SK-MEL-5 (cell line): ENCODE data around the gene FBRSL1. TPM values are rescaled to one million over a fixed set of nuclear protein-coding genes. Genes with fewer than 3 reads are reported as not detected.
"Not testable (repeated sequence)": the region's sequence is repeated elsewhere in the genome, so short reads cannot be mapped to it uniquely, and the experiment has no call there.

ENCODE experiments used
- DNase-seq: peaks from one replicate; pipeline ENCODE4 v3.0.0-alpha.2; 2016; ENCODE audit warnings: low read depth, low spot score
- in situ Hi-C: cut with HindIII; loops from 2 replicates; pipeline ENCODE4 v1.10.0; 2016; ENCODE audit warnings: low sequenced_read_pairs, high pct_unique_total_duplicates, low pct_unique_long_range_greater_than_20kb
- total RNA-seq: library from RNA; depleted of rRNA; stranded (reverse); fragments of >200 nt; shearing (Covaris generic); gene quantifications from 2 replicates; pipeline ENCODE4 v1.2.3, GENCODE V29; 2014

The FBRSL1 gene
- total RNA-seq, 1 experiment from 2014 or later = 4.1 TPM

- DNase-seq = no peak
- in situ Hi-C loops = no loop called here
Measured at GRCh38 chr12:132451836-132452195, 38.1 kb upstream of the FBRSL1 start.

GRCh38 chr12:132452596-132453350 lies 37.2 kb upstream of the FBRSL1 start:
- in situ Hi-C loops = no loop called here
- no peak for DNase-seq

GRCh38 chr12:132453361-132454192 lies 36.4 kb upstream of the FBRSL1 start:
- in situ Hi-C loops = no loop called here
- no peak for DNase-seq

GRCh38 chr12:132454193-132454932 lies 35.6 kb upstream of the FBRSL1 start:
- DNase-seq = no peak

GRCh38 chr12:132454933-132455418 lies 35.0 kb upstream of the FBRSL1 start:
- in situ Hi-C loops = no loop called here
- DNase-seq = no peak

More at GRCh38 chr12:132454193-132454932, 35.6 kb upstream of the FBRSL1 start:
- in situ Hi-C loops = no loop called here

GRCh38 chr12:132455565-132455964 lies 34.4 kb upstream of the FBRSL1 start:
- DNase-seq = no peak
- in situ Hi-C loops = no loop called here

GRCh38 chr12:132456186-132456943 lies 33.6 kb upstream of the FBRSL1 start:
- in situ Hi-C loops = no loop called here
- DNase-seq = no peak

- no peak for DNase-seq
Measured at GRCh38 chr12:132456944-132457495, 32.9 kb upstream of the FBRSL1 start.

GRCh38 chr12:132458441-132458840 lies 31.5 kb upstream of the FBRSL1 start:
- in situ Hi-C loops = no loop called here
- no peak for DNase-seq

More at GRCh38 chr12:132456944-132457495, 32.9 kb upstream of the FBRSL1 start:
- in situ Hi-C loops = no loop called here

GRCh38 chr12:132458846-132459641 lies 30.9 kb upstream of the FBRSL1 start:
- in situ Hi-C loops = no loop called here

GRCh38 chr12:132460571-132460970 lies 29.4 kb upstream of the FBRSL1 start:
- in situ Hi-C loops = no loop called here
- DNase-seq = peak; percentile 64

More at GRCh38 chr12:132458846-132459641, 30.9 kb upstream of the FBRSL1 start:
- DNase-seq = no peak

GRCh38 chr12:132461526-132461925 lies 28.4 kb upstream of the FBRSL1 start:
- DNase-seq = no peak
- in situ Hi-C loops = no loop called here

- DNase-seq = no peak
- in situ Hi-C loops = no loop called here
Measured at GRCh38 chr12:132462788-132463187, 27.2 kb upstream of the FBRSL1 start.

- DNase-seq, in situ Hi-C loops: not testable (repeated sequence)
Measured at GRCh38 chr12:132463284-132463924, 26.5 kb upstream of the FBRSL1 start.

- in situ Hi-C loops, DNase-seq: not testable (repeated sequence)
Measured at GRCh38 chr12:132464304-132464703, 25.6 kb upstream of the FBRSL1 start.

GRCh38 chr12:132464820-132465219 lies 25.1 kb upstream of the FBRSL1 start:
- no peak for DNase-seq
- in situ Hi-C loops = no loop called here
